Retinal pigment epithelial cell (primary cell): Measurements from ENCODE around the gene TICRR.
A peak's percentile ranks its signal among the peaks of the same experiment; 100 is the strongest.

Experiments used
- DNase-seq: peaks from one replicate; pipeline ENCODE4 v3.0.0-alpha.2; 2010; ENCODE audit warnings: low read depth
- H3K4me3 ChIP-seq: 2 replicates; pipeline ENCODE4 v1.5.1; 2011; ENCODE audit warnings: mild to moderate bottlenecking, low read length, control low read depth, moderate library complexity
- TF ChIP-seq, protein P1 (sequence below): conservative IDR thresholded peaks from 2 replicates; pipeline ENCODE4 v1.5.1; 2011; ENCODE audit warnings: low read depth, low read length, control low read depth, inconsistent platforms

The TICRR gene

DNA sequence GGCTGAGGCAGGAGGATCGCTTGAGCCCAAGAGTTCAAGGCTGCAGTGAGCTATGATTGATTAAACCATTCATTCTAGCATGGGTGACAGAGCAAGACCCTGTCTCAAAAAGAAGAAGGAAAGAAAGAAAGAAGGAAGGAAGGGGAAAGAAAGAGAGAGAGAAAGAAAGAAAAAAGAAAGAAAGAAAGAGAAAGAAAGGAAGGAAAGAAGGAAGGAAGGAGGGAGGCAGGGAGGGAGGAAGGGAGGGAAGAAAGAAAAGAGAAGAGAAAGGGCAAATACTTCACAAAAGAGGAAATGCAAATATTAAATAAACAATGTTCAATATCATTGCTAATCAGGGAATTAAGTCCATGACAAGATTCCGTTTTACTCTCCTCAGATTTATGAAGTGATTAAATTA, 84.0 kb downstream of the TICRR start:
- TF ChIP-seq, protein P1, sequence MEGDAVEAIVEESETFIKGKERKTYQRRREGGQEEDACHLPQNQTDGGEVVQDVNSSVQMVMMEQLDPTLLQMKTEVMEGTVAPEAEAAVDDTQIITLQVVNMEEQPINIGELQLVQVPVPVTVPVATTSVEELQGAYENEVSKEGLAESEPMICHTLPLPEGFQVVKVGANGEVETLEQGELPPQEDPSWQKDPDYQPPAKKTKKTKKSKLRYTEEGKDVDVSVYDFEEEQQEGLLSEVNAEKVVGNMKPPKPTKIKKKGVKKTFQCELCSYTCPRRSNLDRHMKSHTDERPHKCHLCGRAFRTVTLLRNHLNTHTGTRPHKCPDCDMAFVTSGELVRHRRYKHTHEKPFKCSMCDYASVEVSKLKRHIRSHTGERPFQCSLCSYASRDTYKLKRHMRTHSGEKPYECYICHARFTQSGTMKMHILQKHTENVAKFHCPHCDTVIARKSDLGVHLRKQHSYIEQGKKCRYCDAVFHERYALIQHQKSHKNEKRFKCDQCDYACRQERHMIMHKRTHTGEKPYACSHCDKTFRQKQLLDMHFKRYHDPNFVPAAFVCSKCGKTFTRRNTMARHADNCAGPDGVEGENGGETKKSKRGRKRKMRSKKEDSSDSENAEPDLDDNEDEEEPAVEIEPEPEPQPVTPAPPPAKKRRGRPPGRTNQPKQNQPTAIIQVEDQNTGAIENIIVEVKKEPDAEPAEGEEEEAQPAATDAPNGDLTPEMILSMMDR = no peak
- no peak for DNase-seq
- H3K4me3 ChIP-seq = no peak overlapping the region

DNA sequence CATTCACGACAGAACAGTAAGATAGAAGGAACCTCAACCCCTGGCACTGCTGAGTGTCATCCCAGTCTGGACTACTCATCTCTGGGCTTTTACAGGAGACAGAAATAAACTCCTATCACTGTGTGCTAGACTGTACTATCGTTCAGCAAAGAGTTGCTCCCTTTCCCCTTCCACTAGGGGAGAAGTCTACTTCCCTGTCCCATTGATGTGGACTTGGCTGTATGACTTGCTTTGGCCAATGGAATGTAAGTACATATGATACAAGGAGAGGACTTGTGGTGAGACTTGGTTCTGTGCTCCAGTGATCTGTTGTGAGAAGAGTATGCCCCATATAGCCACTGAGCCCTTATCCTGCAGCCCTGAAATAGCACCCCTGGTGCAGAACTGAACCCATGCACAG, 85.3 kb downstream of the TICRR start:
- TF ChIP-seq, protein P1 = no peak
- no peak overlapping the region for H3K4me3 ChIP-seq
- no peak for DNase-seq

DNA sequence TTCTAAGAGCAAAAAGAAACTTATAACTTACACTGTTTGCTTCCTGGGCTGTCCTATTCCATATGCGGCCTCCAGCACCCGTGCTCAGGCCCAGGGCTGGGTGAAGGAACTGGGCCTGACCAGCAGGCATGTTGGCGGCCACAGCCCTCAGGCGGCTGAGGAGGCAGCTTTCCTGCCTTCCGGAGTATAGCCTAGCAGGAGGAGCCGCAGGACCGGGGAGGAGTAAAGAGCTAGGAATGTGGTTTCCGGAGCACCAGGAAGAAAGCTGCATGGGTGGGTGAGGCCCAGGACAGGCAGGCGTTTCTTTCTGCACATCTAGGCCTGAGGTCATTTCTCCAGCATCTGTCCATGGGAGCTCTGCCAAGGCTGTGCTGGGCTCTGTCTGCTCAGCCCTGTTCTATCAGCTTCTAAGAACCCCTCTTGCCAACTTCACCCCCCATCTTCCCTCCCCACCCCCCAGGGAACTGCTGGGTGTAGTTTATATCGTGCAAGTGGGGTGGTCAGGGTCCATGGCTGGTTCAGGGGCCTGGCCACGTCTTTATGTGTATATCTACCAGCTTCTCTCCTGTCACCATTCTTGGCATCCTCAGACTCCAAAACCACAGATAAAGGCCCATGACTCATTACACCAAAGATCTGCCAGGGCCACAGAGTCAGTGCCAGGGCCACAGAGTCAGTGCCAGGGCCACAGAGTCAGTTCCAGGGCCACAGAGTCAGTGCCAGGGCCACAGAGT, 87.8 kb downstream of the TICRR start:
- TF ChIP-seq, protein P1 = no peak
- no peak for DNase-seq
- no peak overlapping the region for H3K4me3 ChIP-seq

DNA sequence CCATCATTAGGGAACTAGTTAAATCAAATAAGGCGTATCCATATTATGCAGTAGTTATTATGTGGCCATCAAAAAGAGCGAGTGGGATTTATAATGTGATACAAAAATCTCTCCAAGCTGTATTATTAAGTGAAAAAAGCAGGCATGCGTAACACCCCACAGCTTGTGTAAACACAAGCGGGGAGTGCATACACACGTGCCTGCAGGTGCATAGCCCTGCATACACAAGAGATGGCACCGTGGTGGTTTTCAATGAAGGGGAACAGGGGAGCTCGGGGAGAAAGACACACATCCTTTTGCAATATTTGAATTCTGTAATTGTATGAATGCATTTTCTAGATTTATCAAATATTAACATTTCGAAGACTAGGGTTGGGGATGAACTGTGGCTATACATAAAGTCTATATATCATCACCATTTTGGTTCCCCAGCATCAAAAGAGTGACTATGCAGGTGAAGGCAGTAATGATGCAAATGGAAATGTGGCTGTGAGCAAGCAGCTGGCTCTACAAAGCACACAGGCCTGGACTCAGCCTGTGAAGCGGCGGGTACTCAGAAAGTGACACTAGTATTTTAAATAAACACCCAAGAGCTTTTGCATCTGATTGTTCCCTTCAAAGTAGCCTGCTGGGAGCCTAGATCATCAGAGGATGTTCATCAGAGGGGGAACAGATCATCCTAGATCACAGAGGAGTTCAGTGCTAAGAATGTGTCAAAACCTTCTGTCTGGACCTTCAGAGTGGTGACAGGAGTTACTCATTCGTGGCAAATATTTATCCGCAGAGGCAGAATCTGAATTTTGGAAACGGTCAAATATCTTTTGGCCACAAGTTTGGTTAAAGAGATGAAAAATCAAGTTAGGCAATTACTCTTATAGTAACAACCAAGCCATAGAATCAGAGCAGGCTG, 89.4 kb downstream of the TICRR start:
- no peak for DNase-seq
- TF ChIP-seq, protein P1 = no peak
- H3K4me3 ChIP-seq = peak overlapping the region; percentile 44

DNA sequence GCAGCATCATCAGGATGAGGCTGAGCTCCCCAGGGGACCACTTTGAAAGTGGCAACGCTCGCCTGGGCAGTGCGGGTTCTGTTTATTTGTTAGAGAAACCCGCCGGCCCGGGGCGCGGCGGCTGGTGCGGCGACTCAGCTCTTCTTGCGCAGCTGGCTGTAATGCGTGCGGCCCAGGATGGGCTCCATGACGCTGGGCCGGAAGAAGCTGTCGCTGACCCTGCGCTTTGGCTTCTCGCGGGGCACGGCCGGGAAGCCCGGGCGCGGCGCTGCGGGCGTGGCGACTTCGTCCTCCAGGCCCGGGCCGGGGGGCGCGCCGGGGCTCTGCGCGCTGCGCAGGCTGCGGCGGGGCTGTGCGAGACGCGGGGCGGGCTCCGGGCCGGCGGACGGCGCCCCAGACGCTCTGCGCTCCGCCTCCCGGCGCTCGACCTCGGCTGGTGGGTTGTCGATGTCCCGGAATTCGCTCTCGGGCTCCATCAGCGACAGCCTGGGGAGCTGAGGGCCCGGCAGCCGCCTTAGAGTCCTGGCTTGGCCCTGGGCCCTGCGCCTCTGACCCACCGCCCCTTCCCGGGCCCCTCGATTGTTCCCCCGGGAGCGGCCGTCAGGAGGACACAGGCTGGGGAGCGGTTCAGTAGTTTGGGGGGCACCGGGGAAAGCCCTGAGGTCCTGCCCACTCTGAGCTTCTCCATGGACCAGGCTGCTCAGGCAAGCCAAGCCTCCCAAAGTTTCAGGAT, 90.3 kb downstream of the TICRR start:
- TF ChIP-seq, protein P1 = no peak
- peak overlapping the region; percentile 44 for H3K4me3 ChIP-seq
- no peak for DNase-seq

DNA sequence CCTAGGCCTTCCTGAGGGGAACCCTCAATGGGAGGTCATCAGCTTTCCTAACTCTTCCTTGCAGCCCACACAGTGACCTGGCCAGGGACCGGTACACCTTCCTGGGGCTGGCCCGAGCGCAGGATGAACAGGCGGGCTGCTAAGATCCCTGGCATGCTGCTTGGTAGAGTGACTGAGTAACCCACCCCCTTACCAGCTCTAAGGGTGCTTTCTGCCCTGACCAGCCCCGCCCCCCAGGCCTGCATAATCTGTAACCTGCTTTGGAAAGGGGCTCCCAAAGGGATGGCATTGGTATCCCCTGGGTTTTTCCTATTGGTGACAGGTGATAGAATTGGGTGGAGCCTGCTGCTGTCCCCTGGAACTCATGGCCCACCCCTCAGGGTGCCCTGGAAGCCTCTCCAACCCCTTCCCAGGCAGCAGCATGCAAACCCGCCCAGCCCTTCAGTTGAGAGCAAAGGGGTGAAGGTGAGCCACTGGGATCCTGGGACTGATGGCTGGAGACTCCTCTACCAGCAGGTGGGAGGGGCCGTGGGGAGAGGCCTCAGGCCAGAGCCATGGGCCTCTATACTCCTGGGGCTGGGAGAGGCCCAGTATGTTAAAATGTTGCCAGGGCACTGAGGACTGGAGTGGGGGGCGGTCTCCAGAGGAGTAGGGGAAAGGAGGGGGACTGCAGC, 91.1 kb downstream of the TICRR start:
- DNase-seq = no peak
- TF ChIP-seq, protein P1 = no peak
- H3K4me3 ChIP-seq = no peak overlapping the region
